ENCODE results near the gene TMEM181.
"Not testable (repeated sequence)": the region's sequence is repeated elsewhere in the genome, so short reads cannot be mapped to it uniquely, and the experiment has no call there.

Gene TMEM181

GRCh38 chr6:158624684-158625682 lies 65.1 kb downstream of the TMEM181 start:
- DNase-seq, result no peak

- DNase-seq, result no peak
Measured at GRCh38 chr6:158625881-158626305, 66.0 kb downstream of the TMEM181 start.

- no peak for DNase-seq
Measured at GRCh38 chr6:158626360-158627167, 66.7 kb downstream of the TMEM181 start.

- no peak for DNase-seq
Measured at GRCh38 chr6:158627168-158627939, 67.5 kb downstream of the TMEM181 start.

- DNase-seq, result no peak
Measured at GRCh38 chr6:158627940-158628211, 68.0 kb downstream of the TMEM181 start.

- DNase-seq, result no peak
Measured at GRCh38 chr6:158628542-158628941, 68.7 kb downstream of the TMEM181 start.

- no peak for DNase-seq
Measured at GRCh38 chr6:158629367-158630221, 69.7 kb downstream of the TMEM181 start.

GRCh38 chr6:158630938-158631616 lies 71.2 kb downstream of the TMEM181 start:
- DNase-seq, result no peak

GRCh38 chr6:158631678-158632537 lies 72.0 kb downstream of the TMEM181 start:
- DNase-seq, result no peak

- not testable (repeated sequence) for DNase-seq
Measured at GRCh38 chr6:158632538-158633119, 72.7 kb downstream of the TMEM181 start.

GRCh38 chr6:158633127-158633526 lies 73.2 kb downstream of the TMEM181 start:
- DNase-seq, result no peak

- DNase-seq, result no peak
Measured at GRCh38 chr6:158634695-158635426, 75.0 kb downstream of the TMEM181 start.

GRCh38 chr6:158635427-158636073 lies 75.7 kb downstream of the TMEM181 start:
- no peak for DNase-seq

- DNase-seq, result no peak
Measured at GRCh38 chr6:158636778-158637177, 76.9 kb downstream of the TMEM181 start.

- no peak for DNase-seq
Measured at GRCh38 chr6:158638324-158638854, 78.5 kb downstream of the TMEM181 start.

GRCh38 chr6:158639056-158639455 lies 79.2 kb downstream of the TMEM181 start:
- no peak for DNase-seq

- DNase-seq, result no peak
Measured at GRCh38 chr6:158640519-158640918, 80.6 kb downstream of the TMEM181 start.

GRCh38 chr6:158642097-158642601 lies 82.3 kb downstream of the TMEM181 start:
- DNase-seq, result no peak

Measured in NCI-H2171 (cell line).